Activated gamma-delta T cell treated with anti-CD3 and anti-CD28 coated beads, Interleukin-2, amount 50 U/mL, for 16 hours (primary cell): ENCODE data around the gene GSTO1.

Source experiments
- DNase-seq: peaks from one replicate; pipeline ENCODE4 v3.0.0-alpha.2; 2020; ENCODE audit warnings: low read depth

The GSTO1 gene

GRCh38 chr10:104250371-104250770, 4.3 kb upstream of the GSTO1 start:
- no peak for DNase-seq

GRCh38 chr10:104251443-104251842, 3.2 kb upstream of the GSTO1 start:
- DNase-seq, result no peak

- no peak for DNase-seq
These were observed 2.3 kb upstream of the GSTO1 start for GRCh38 chr10:104252368-104252767.

GRCh38 chr10:104253106-104253505, 1.6 kb upstream of the GSTO1 start:
- no peak for DNase-seq

GRCh38 chr10:104253606-104254410, 884 bp upstream of the GSTO1 start:
- no peak for DNase-seq

GRCh38 chr10:104255311-104255981, 754 bp downstream of the GSTO1 start:
- DNase-seq, result no peak

GRCh38 chr10:104256335-104256961, 1.8 kb downstream of the GSTO1 start:
- DNase-seq, result no peak

GRCh38 chr10:104257235-104257634, 2.5 kb downstream of the GSTO1 start:
- DNase-seq, result no peak

- no peak for DNase-seq
These were observed 3.5 kb downstream of the GSTO1 start for GRCh38 chr10:104258209-104258608.

GRCh38 chr10:104259456-104259855, 4.8 kb downstream of the GSTO1 start:
- no peak for DNase-seq

GRCh38 chr10:104259999-104260774, 5.5 kb downstream of the GSTO1 start:
- DNase-seq, result no peak

- no peak for DNase-seq
These were observed 6.1 kb downstream of the GSTO1 start for GRCh38 chr10:104260775-104261115.

- no peak for DNase-seq
These were observed 7.4 kb downstream of the GSTO1 start for GRCh38 chr10:104262055-104262454.

GRCh38 chr10:104264783-104265182, 10.1 kb downstream of the GSTO1 start:
- no peak for DNase-seq

- no peak for DNase-seq
These were observed 13.2 kb downstream of the GSTO1 start for GRCh38 chr10:104267721-104268404.

- no peak for DNase-seq
These were observed 13.7 kb downstream of the GSTO1 start for GRCh38 chr10:104268405-104268712.

GRCh38 chr10:104268713-104269645, 14.3 kb downstream of the GSTO1 start, which contains the start of gene GSTO2:
Gene GSTO2, plus strand, starts transcription at chr10:104269184. Its CDS starts 5,732 bp downstream, at chr10:104274916.
- peak; percentile 97 for DNase-seq

- no peak for DNase-seq
These were observed 18.6 kb downstream of the GSTO1 start for GRCh38 chr10:104273286-104273685.

GRCh38 chr10:104273899-104274575, 19.3 kb downstream of the GSTO1 start:
- DNase-seq, result no peak
